Breast epithelium (tissue), 3 donors: ENCODE results near the gene MAJIN.

Experiments used
- CTCF ChIP-seq, 3 donors: fragments of 450-650 bp; IDR thresholded peaks; one replicate each; pipeline ENCODE4 v1.5.1; 2016 to 2017; ENCODE audit warnings: antibody characterized with exemption in 3 of 3, mild to moderate bottlenecking in 3 of 3, moderate library complexity in 3 of 3
- POLR2A ChIP-seq: fragments of 450-650 bp; IDR thresholded peaks from one replicate; pipeline ENCODE4 v1.6.1; 2016; ENCODE audit warnings: antibody characterized with exemption, mild to moderate bottlenecking, moderate library complexity
- POLR2AphosphoS5 ChIP-seq, 3 donors: sonication (generic); formaldehyde crosslinking; IDR thresholded peaks; one replicate each; pipeline ENCODE4 v1.6.1; 2017; ENCODE audit warnings: antibody characterized with exemption in 3 of 3

- TF ChIP-seq POLR2AphosphoS5 (IDR thresholded peaks at IDR 0.05) (no peak), POLR2A (no peak), CTCF (IDR thresholded peaks at IDR 0.05) (no peak)
Measured at GRCh38 chr11:64908766-64909165, 63.1 kb downstream of the MAJIN start.
